Stomach (tissue), 9 donors: ENCODE results near the gene SFN. TPM values are rescaled to one million over a fixed set of nuclear protein-coding genes. Genes with fewer than 3 reads are reported as not detected.
"Not testable (repeated sequence)": the region's sequence is repeated elsewhere in the genome, so short reads cannot be mapped to it uniquely, and the experiment has no call there.

Experiments
- DNase-seq, 2 donors: peaks; one replicate each; pipeline versions ENCODE4 v3.0.0 to v3.0.0-alpha.2; 2013 to 2019
- H3K27ac ChIP-seq, 5 donors: fragments of 200-600 bp in 4 of 5; sonication (generic) in 4 of 5; one replicate each; pipeline ENCODE4 v1.5.1; 2013 to 2019; ENCODE audit warnings: mild to moderate bottlenecking in 1 of 5, moderate library complexity in 1 of 5
- H3K27me3 ChIP-seq, 3 donors: fragments of 200-600 bp; sonication (generic); one replicate each; pipeline ENCODE4 v1.5.1; 2017 to 2019; ENCODE audit warnings: mixed run types in 1 of 3
- H3K36me3 ChIP-seq, 4 donors: fragments of 200-600 bp; sonication (generic); 1 replicate in 3 of 4; 2 replicates in 1 of 4; pipeline ENCODE4 v1.5.1; 2016 to 2019
- H3K4me1 ChIP-seq, 4 donors: fragments of 200-600 bp; sonication (generic); one replicate each; pipeline ENCODE4 v1.5.1; 2016 to 2019
- H3K4me3 ChIP-seq, 4 donors: fragments of 200-600 bp; sonication (generic) in 3 of 4; one replicate each; pipeline ENCODE4 v1.5.1; 2016 to 2019; ENCODE audit warnings: mild to moderate bottlenecking in 1 of 4
- H3K9me3 ChIP-seq, 4 donors: fragments of 200-600 bp; sonication (generic); one replicate each; pipeline ENCODE4 v1.5.1; 2016 to 2019
- EP300 ChIP-seq: sonication (generic); formaldehyde crosslinking; IDR thresholded peaks from one replicate; pipeline ENCODE4 v1.6.1; 2017; ENCODE audit warnings: antibody characterized with exemption
- POLR2A ChIP-seq, 4 donors: fragments of 450-650 bp; IDR thresholded peaks; one replicate each; pipeline ENCODE4 v1.6.1; 2016; ENCODE audit warnings: antibody characterized with exemption in 4 of 4, control low read depth in 2 of 4, mild to moderate bottlenecking in 1 of 4, moderate library complexity in 1 of 4
- POLR2AphosphoS5 ChIP-seq, 3 donors: sonication (generic); formaldehyde crosslinking; IDR thresholded peaks; one replicate each; pipeline ENCODE4 v1.6.1; 2016; ENCODE audit warnings: antibody characterized with exemption in 3 of 3
- WGBS, 5 donors: extraction: QIAGEN DNeasy Blood & Tissue Kit in 3 of 5; methylation state at CpG; one replicate each; pipeline versions ENCODE4 v1.1.5 to v1.1.7; 2013 to 2018; 5-methylcytosine and 5-hydroxymethylcytosine counted together
- intact Hi-C: fragments of 100-400 bp; cut with DNase I; formaldehyde crosslinking; loops from one replicate; pipeline ENCODE4 v1.15.1; 2023; ENCODE audit warnings: low total_unique reads
- polyA plus RNA-seq, 3 donors: library from polyadenylated mRNA; stranded (reverse); fragments of 200-250 nt; gene quantifications; one replicate each; pipeline ENCODE4 v1.2.3, GENCODE V29; 2013
- total RNA-seq, 5 donors: library from RNA; depleted of rRNA; stranded (reverse); fragments of >200 nt; gene quantifications; one replicate each; pipeline versions ENCODE4 v1.1.0 to v1.2.3, GENCODE V29; 2014 to 2016
- TF ChIP-seq, protein P1 (sequence below), 7 experiments: fragments of 450-650 bp in 4 of 7; fragments of 200-600 bp in 3 of 7; sonication (generic) in 3 of 7; IDR thresholded peaks; one replicate each; pipeline ENCODE4 v1.5.1; 2016 to 2019; ENCODE audit warnings: antibody characterized with exemption in 7 of 7, control low read depth in 2 of 7, mild to moderate bottlenecking in 1 of 7
- donor health status: healthy with polysubstance abuse.
- donor health status: Bipolar disorder and iron deficiency.
- donor health status: healthy.

Gene SFN
- total and polyA plus RNA-seq, 8 donors: 17.4 to 410 (median 81.2) TPM

DNA sequence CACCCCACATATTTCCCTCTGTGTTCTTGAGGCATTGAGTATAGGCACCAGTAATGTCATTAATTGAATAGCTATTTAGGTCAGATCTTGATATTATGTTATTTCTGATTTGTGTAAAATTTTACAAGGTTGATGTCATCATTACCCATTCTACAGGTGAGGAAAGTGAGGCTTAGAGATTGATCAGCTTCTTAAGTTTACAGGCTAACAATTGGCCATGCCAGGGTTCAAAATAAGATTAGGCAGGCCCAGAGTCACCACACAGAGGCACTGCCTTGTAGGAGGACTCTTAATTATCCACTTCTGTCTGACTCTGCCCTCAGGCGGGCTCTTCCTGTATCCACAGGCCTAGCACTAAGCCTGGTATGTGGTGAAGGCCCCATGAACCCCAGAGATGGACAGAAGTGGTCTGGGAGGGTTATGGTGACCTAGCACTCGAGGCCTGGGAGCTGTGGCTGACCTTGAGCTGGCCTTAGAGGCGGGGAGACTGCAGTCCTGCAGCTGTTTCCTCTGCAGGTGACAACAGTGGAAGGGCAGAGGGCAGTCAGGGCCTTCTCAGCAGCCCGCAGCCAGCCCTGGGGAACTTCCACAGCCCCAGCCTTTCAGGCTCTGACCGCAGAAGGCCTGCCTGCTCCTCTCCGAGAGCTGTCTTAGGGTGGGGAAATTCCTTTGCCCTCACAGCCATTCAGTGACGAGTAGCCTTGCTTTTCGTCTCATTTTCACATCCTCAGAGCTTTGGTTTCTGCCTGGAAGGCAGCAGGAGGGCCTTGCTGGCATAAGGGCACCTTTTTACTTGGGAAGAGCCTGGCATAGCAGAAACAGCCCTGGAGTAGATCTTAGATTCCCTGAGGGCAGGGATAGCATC is 24.2 kb upstream of the SFN start:
- Histone ChIP-seq H3K4me3 (no peak overlapping the region), H3K27ac (peak overlapping the region in 1 of 5 donors; percentile 56), H3K9me3 (no peaks in the 10 kb centered on the region), H3K27me3 (no peaks in the 10 kb centered on the region), H3K4me1 (peaks cover 0 to 26% (median 7%) of the 10 kb centered on the region in 4 donors), H3K36me3 (peaks cover 45 to 99% (median 95%) of the 10 kb centered on the region in 4 donors)
- DNase-seq: peak in 1 of 2 donors; percentile 32
- TF ChIP-seq POLR2A (IDR thresholded peaks at IDR 0.05) (no peak), POLR2AphosphoS5 (IDR thresholded peaks at IDR 0.05) (no peak), EP300 (no peak)
- TF ChIP-seq, protein P1, sequence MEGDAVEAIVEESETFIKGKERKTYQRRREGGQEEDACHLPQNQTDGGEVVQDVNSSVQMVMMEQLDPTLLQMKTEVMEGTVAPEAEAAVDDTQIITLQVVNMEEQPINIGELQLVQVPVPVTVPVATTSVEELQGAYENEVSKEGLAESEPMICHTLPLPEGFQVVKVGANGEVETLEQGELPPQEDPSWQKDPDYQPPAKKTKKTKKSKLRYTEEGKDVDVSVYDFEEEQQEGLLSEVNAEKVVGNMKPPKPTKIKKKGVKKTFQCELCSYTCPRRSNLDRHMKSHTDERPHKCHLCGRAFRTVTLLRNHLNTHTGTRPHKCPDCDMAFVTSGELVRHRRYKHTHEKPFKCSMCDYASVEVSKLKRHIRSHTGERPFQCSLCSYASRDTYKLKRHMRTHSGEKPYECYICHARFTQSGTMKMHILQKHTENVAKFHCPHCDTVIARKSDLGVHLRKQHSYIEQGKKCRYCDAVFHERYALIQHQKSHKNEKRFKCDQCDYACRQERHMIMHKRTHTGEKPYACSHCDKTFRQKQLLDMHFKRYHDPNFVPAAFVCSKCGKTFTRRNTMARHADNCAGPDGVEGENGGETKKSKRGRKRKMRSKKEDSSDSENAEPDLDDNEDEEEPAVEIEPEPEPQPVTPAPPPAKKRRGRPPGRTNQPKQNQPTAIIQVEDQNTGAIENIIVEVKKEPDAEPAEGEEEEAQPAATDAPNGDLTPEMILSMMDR (IDR thresholded peaks at IDR 0.05): no peak
- WGBS, 5 donors: 63 to 77% (median 75%) methylated on average over 8 of the region's 8 CpGs
- intact Hi-C loops: no loop called here

DNA sequence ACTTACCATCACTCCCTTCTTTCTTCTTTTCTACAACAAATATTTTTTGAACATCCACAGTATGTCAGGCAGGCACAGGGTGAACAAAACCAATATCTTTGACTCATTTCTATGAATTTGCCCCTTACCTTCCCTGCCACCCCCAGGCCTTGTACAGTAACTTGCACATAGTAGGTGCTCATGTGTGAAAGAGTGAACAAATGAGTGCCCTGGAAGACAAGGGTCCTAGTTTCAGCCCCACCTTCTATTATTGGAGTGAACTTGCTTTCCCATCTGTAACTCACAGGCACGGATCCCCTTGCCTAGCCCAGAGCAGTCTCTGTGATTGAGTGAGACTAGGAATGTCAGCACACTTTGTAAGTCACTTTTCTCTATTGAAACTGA is 23.6 kb upstream of the SFN start:
- Histone ChIP-seq H3K9me3 (no peaks in the 10 kb centered on the region), H3K4me3 (no peak overlapping the region), H3K27ac (peak overlapping the region in 1 of 5 donors; percentile 56), H3K36me3 (peaks cover 49 to 99% (median 95%) of the 10 kb centered on the region in 4 donors), H3K27me3 (no peaks in the 10 kb centered on the region), H3K4me1 (peaks cover 0 to 20% (median under 1%) of the 10 kb centered on the region in 4 donors)
- TF ChIP-seq, protein P1 (IDR thresholded peaks at IDR 0.05): no peak
- TF ChIP-seq POLR2AphosphoS5 (IDR thresholded peaks at IDR 0.05): no peak
- TF ChIP-seq EP300: no peak
- TF ChIP-seq POLR2A (IDR thresholded peaks at IDR 0.05): no peak
- DNase-seq: no peak
- WGBS, 5 donors: 75 to 100% (median 90%) methylated on average over 1 of the region's 1 CpG
- intact Hi-C loops: no loop called here

DNA sequence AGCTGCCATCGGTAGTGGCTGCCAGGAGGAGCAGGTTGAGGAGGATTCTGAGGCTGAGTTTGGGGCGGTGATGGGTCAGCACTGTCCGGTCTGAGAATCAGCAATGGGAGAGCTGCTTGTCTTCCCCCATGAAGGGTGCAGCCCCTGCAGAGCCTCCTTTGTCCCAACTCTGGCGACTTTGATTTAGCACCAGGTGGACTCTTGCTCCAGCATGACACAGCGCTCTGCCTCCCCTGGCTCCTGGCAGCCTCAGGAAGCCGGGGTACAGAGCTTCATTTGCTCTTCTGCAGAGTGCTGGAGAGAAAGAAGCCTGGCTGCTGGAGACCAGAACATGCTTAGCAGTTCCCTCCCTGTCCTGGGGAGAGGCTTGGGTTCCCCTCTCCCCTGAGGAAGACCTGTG is 23.2 kb upstream of the SFN start:
- peaks cover 0 to 16% (median 0%) of the 10 kb centered on the region in 4 donors for H3K4me1 ChIP-seq
- H3K36me3 ChIP-seq: peaks cover 50 to 97% (median 93%) of the 10 kb centered on the region in 4 donors
- no peak overlapping the region for H3K4me3 ChIP-seq
- peak overlapping the region in 1 of 5 donors; percentile 56 for H3K27ac ChIP-seq
- TF ChIP-seq POLR2A (IDR thresholded peaks at IDR 0.05) (no peak), POLR2AphosphoS5 (IDR thresholded peaks at IDR 0.05) (no peak), EP300 (no peak)
- TF ChIP-seq, protein P1 (IDR thresholded peaks at IDR 0.05): no peak
- intact Hi-C loops: no loop called here
- WGBS, 5 donors: 85 to 89% (median 87%) methylated on average over 5 to 6 of the region's 6 CpGs
- no peak for DNase-seq
- H3K27me3 ChIP-seq: no peaks in the 10 kb centered on the region
- H3K9me3 ChIP-seq: no peaks in the 10 kb centered on the region

DNA sequence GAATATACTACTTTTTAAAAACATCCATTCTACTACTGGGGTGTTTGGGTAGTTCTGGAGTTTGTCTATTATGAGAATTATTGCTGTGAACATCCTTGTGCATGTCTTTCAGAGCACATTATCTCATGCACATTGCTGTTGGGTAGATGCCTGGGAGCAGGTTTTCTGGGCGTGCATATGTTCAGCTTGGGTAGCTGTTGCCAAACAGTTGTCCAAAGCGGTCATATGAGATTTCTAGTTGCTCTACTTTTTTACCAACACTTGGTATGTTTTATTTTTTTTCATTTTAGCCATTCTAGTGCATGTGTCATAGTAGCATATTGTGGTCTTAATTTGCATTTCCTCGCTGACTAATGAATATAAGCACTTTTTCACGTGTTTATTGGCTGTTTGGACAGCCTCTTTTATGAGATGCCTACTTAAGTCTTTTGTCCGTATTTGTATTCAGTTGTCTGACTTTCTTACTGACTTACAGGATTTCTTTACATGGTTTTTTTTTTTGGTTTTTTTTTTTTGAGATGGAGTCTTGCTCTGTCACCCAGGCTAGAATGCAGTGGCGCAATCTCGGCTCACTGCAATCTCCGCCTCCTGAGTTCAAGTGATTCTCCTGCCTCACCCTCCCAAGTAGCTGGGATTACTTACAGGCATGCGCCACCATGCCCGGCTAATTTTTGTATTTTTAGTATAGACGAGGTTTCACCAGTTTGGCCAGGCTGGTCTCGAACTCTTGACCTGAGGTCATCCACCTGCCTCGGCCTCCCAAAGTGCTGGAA is 18.3 kb upstream of the SFN start:
- peaks cover 48 to 88% (median 85%) of the 10 kb centered on the region in 4 donors for H3K36me3 ChIP-seq
- no peaks in the 10 kb centered on the region for H3K27me3 ChIP-seq
- H3K27ac ChIP-seq: no peak overlapping the region
- H3K4me1 ChIP-seq: peaks cover 0 to 17% (median 12%) of the 10 kb centered on the region in 4 donors
- H3K9me3 ChIP-seq: no peaks in the 10 kb centered on the region
- DNase-seq: no peak
- no peak overlapping the region for H3K4me3 ChIP-seq
- no peak for TF ChIP-seq POLR2AphosphoS5 (IDR thresholded peaks at IDR 0.05)
- TF ChIP-seq POLR2A (IDR thresholded peaks at IDR 0.05): no peak
- TF ChIP-seq, protein P1 (IDR thresholded peaks at IDR 0.05): no peak
- no peak for TF ChIP-seq EP300
- WGBS, 5 donors: 86 to 91% (median 88%) methylated on average over 13 of the region's 13 CpGs
- intact Hi-C loops: no loop called here

DNA sequence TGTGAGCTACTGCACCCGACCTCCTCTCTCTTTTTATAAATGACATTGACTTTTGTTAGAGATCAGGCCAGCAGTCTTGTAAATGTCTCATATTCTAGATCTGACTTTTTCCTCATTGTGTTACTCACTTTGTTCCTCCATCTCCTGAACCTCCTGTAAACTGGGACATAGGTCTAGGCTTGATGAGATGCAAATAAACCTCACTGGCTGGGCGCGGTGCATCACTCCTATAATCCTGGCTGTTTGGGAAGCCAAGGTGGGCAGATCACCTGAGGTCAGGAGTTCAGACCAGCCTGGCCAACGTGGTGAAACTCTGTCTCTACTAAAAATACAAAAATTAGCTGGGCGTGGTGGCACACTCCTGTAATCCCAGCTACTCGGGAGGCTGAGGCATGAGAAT is 15.1 kb upstream of the SFN start:
- Histone ChIP-seq H3K36me3 (peaks cover 48 to 88% (median 85%) of the 10 kb centered on the region in 4 donors), H3K27ac (peak overlapping the region in 4 of 5 donors; percentile 76 to 82 (median 78)), H3K4me1 (peaks cover 0 to 26% (median 13%) of the 10 kb centered on the region in 4 donors)
- H3K9me3 ChIP-seq, H3K27me3 ChIP-seq, DNase-seq, H3K4me3 ChIP-seq, intact Hi-C loops: not testable (repeated sequence)
- 78 to 90% (median 84%) methylated on average over 6 of the region's 6 CpGs for WGBS, 5 donors
